Activated CD8-positive, alpha-beta T cell treated with anti-CD3 and anti-CD28 coated beads, Interleukin-2, amount 10 ng/mL, durations not matched to agents 7 days and 5 days (primary cell): Measurements from ENCODE around the gene IGFBP7. TPM values are rescaled to one million over a fixed set of nuclear protein-coding genes. Genes with fewer than 3 reads are reported as not detected.

ENCODE experiments used
- ATAC-seq: fragments of 150-1000 bp; cut with Tn5 transposase; one replicate; pipeline ENCODE4 v1.10.0; 2021; ENCODE audit warnings: moderate library complexity
- CTCF ChIA-PET: fragments of 350-600 bp; sonication (Branson Sonifier 250); formaldehyde crosslinking; loops from one replicate; lab custom pipeline; 2021; ENCODE audit warnings: antibody characterized with exemption; lab: Charles Lee
- POLR2A ChIA-PET: fragments of 350-600 bp; sonication (Branson Sonifier 250); formaldehyde crosslinking; loops from one replicate; lab custom pipeline; 2021; ENCODE audit warnings: antibody characterized with exemption; lab: Charles Lee
- DNase-seq: peaks from one replicate; pipeline ENCODE4 v3.0.0-alpha.2; 2020
- H3K27ac Mint-ChIP-seq: one replicate; pipeline ENCODE4 v1.8.0; 2021; ENCODE audit warnings: mild to moderate bottlenecking, mixed read lengths
- H3K27me3 Mint-ChIP-seq: one replicate; pipeline ENCODE4 v1.8.0; 2021; ENCODE audit warnings: low read depth, mixed read lengths
- H3K36me3 Mint-ChIP-seq: one replicate; pipeline ENCODE4 v1.8.0; 2021; ENCODE audit warnings: low read depth, mixed read lengths
- H3K4me1 Mint-ChIP-seq: one replicate; pipeline ENCODE4 v1.8.0; 2021; ENCODE audit warnings: low read depth, mixed read lengths
- H3K4me3 Mint-ChIP-seq: one replicate; pipeline ENCODE4 v1.8.0; 2021; ENCODE audit warnings: mild to moderate bottlenecking, mixed read lengths
- H3K9me3 Mint-ChIP-seq: one replicate; pipeline ENCODE4 v1.8.0; 2022; ENCODE audit warnings: mixed read lengths; ENCODE audit not compliant: insufficient read depth
- total RNA-seq, 2 experiments: library from RNA; stranded (reverse); gene quantifications; one replicate each; pipeline ENCODE4 v1.2.3, GENCODE V29; 2021

The IGFBP7 gene
- total RNA-seq, 2 experiments from 2014 or later: not detected

GRCh38 chr4:57148831-57149505 lies 38.8 kb upstream of the IGFBP7 start:
- POLR2A ChIA-PET: no interaction called here
- CTCF ChIA-PET: interaction anchor here (2.0 kb wide), 1 partner anchor 14 kb away, joined by 6 read pairs; no protein-coding TSS in a partner anchor
- no peaks in the 10 kb centered on the region for H3K4me1 Mint-ChIP-seq

GRCh38 chr4:57148177-57148576 lies 38.0 kb upstream of the IGFBP7 start:
- H3K36me3 Mint-ChIP-seq: no peaks in the 10 kb centered on the region
- no peak overlapping the region for H3K4me3 Mint-ChIP-seq
- POLR2A ChIA-PET: no interaction called here
- ATAC-seq (no peak), DNase-seq (no peak)
- H3K27ac Mint-ChIP-seq: no peak overlapping the region
- CTCF ChIA-PET: interaction anchor here (2.0 kb wide), 1 partner anchor 15 kb away, joined by 6 read pairs; no protein-coding TSS in a partner anchor
- H3K9me3 Mint-ChIP-seq: no peaks in the 10 kb centered on the region
- peaks cover 4% of the 10 kb centered on the region for H3K27me3 Mint-ChIP-seq
- H3K4me1 Mint-ChIP-seq: no peaks in the 10 kb centered on the region

More at GRCh38 chr4:57148831-57149505, 38.8 kb upstream of the IGFBP7 start:
- peaks cover 4% of the 10 kb centered on the region for H3K27me3 Mint-ChIP-seq
- no peak overlapping the region for H3K4me3 Mint-ChIP-seq
- no peak for DNase-seq
- no peak for ATAC-seq
- no peaks in the 10 kb centered on the region for H3K36me3 Mint-ChIP-seq
- no peak overlapping the region for H3K27ac Mint-ChIP-seq
- H3K9me3 Mint-ChIP-seq: no peaks in the 10 kb centered on the region

GRCh38 chr4:57147335-57148060 lies 37.3 kb upstream of the IGFBP7 start:
- Mint-ChIP-seq H3K4me1 (no peaks in the 10 kb centered on the region), H3K4me3 (no peak overlapping the region), H3K27me3 (peaks cover 5% of the 10 kb centered on the region), H3K36me3 (no peaks in the 10 kb centered on the region), H3K27ac (no peak overlapping the region), H3K9me3 (no peaks in the 10 kb centered on the region)
- ATAC-seq (no peak), DNase-seq (no peak)
- CTCF ChIA-PET: interaction anchor here (2.0 kb wide), 1 partner anchor 16 kb away, joined by 6 read pairs; no protein-coding TSS in a partner anchor
- POLR2A ChIA-PET: no interaction called here

GRCh38 chr4:57146444-57146843 lies 36.3 kb upstream of the IGFBP7 start:
- no peak for DNase-seq
- Mint-ChIP-seq H3K36me3 (no peaks in the 10 kb centered on the region), H3K9me3 (no peaks in the 10 kb centered on the region), H3K27ac (no peak overlapping the region), H3K27me3 (peaks cover 7% of the 10 kb centered on the region), H3K4me1 (no peaks in the 10 kb centered on the region), H3K4me3 (no peak overlapping the region)
- ATAC-seq: no peak
- CTCF ChIA-PET: interaction anchor here (0.7 kb wide), 1 partner anchor 280 kb away, joined by 3 read pairs; no protein-coding TSS in a partner anchor
- POLR2A ChIA-PET: no interaction called here

- H3K27ac Mint-ChIP-seq: no peak overlapping the region
- ATAC-seq: no peak
- H3K4me1 Mint-ChIP-seq: no peaks in the 10 kb centered on the region
- H3K36me3 Mint-ChIP-seq: no peaks in the 10 kb centered on the region
- DNase-seq: no peak
- H3K27me3 Mint-ChIP-seq: peaks cover 7% of the 10 kb centered on the region
- no peak overlapping the region for H3K4me3 Mint-ChIP-seq
- H3K9me3 Mint-ChIP-seq: no peaks in the 10 kb centered on the region
- CTCF ChIA-PET: no interaction called here
- POLR2A ChIA-PET: no interaction called here
These were observed 34.3 kb upstream of the IGFBP7 start for GRCh38 chr4:57144466-57144865.

- ChIA-PET CTCF (interaction anchor here (1.5 kb wide), 1 partner anchor 23 kb away, joined by 3 read pairs; no protein-coding TSS in a partner anchor), POLR2A (no interaction called here)
- H3K9me3 Mint-ChIP-seq: peaks cover 4% of the 10 kb centered on the region
- no peak overlapping the region for H3K27ac Mint-ChIP-seq
- peaks cover 7% of the 10 kb centered on the region for H3K27me3 Mint-ChIP-seq
- H3K36me3 Mint-ChIP-seq: no peaks in the 10 kb centered on the region
- DNase-seq: no peak
- H3K4me3 Mint-ChIP-seq: no peak overlapping the region
- H3K4me1 Mint-ChIP-seq: no peaks in the 10 kb centered on the region
- ATAC-seq: no peak
These were observed 29.6 kb upstream of the IGFBP7 start for GRCh38 chr4:57139783-57140182.

GRCh38 chr4:57137261-57137660 lies 27.1 kb upstream of the IGFBP7 start:
- ATAC-seq (no peak), DNase-seq (no peak)
- no peak overlapping the region for H3K4me3 Mint-ChIP-seq
- H3K27ac Mint-ChIP-seq: no peak overlapping the region
- H3K9me3 Mint-ChIP-seq: peaks cover 4% of the 10 kb centered on the region
- ChIA-PET CTCF (interaction anchor here (0.6 kb wide), 1 partner anchor 55 kb away, joined by 3 read pairs; no protein-coding TSS in a partner anchor), POLR2A (no interaction called here)
- no peaks in the 10 kb centered on the region for H3K27me3 Mint-ChIP-seq
- no peaks in the 10 kb centered on the region for H3K4me1 Mint-ChIP-seq
- no peaks in the 10 kb centered on the region for H3K36me3 Mint-ChIP-seq

GRCh38 chr4:57136281-57136680 lies 26.1 kb upstream of the IGFBP7 start:
- H3K9me3 Mint-ChIP-seq: peaks cover 4% of the 10 kb centered on the region
- ATAC-seq (no peak), DNase-seq (no peak)
- no peaks in the 10 kb centered on the region for H3K4me1 Mint-ChIP-seq
- POLR2A ChIA-PET: no interaction called here
- CTCF ChIA-PET: no interaction called here
- no peak overlapping the region for H3K27ac Mint-ChIP-seq
- H3K36me3 Mint-ChIP-seq: no peaks in the 10 kb centered on the region
- H3K4me3 Mint-ChIP-seq: no peak overlapping the region
- peaks cover 6% of the 10 kb centered on the region for H3K27me3 Mint-ChIP-seq

- Mint-ChIP-seq H3K9me3 (no peaks in the 10 kb centered on the region), H3K4me3 (no peak overlapping the region), H3K27me3 (peaks cover 7% of the 10 kb centered on the region), H3K27ac (no peak overlapping the region), H3K36me3 (no peaks in the 10 kb centered on the region), H3K4me1 (no peaks in the 10 kb centered on the region)
- POLR2A ChIA-PET: no interaction called here
- ATAC-seq: no peak
- DNase-seq: no peak
- CTCF ChIA-PET: interaction anchor here (2.8 kb wide), 1 partner anchor 31 kb away, joined by 12 read pairs; no protein-coding TSS in a partner anchor
These were observed 22.6 kb upstream of the IGFBP7 start for GRCh38 chr4:57132743-57133137.

- H3K4me3 Mint-ChIP-seq: no peak overlapping the region
- ChIA-PET CTCF (interaction anchor here (2.8 kb wide), 1 partner anchor 32 kb away, joined by 12 read pairs; no protein-coding TSS in a partner anchor), POLR2A (interaction anchor here (0.5 kb wide), 1 partner anchor 64 kb away, joined by 5 read pairs; no protein-coding TSS in a partner anchor)
- ATAC-seq (no peak), DNase-seq (no peak)
- peaks cover 7% of the 10 kb centered on the region for H3K27me3 Mint-ChIP-seq
- no peaks in the 10 kb centered on the region for H3K4me1 Mint-ChIP-seq
- no peaks in the 10 kb centered on the region for H3K9me3 Mint-ChIP-seq
- no peak overlapping the region for H3K27ac Mint-ChIP-seq
- no peaks in the 10 kb centered on the region for H3K36me3 Mint-ChIP-seq
These were observed 21.9 kb upstream of the IGFBP7 start for GRCh38 chr4:57131849-57132742.

GRCh38 chr4:57129477-57129876 lies 19.3 kb upstream of the IGFBP7 start:
- ChIA-PET CTCF (no interaction called here), POLR2A (no interaction called here)
- H3K27ac Mint-ChIP-seq: no peak overlapping the region
- H3K9me3 Mint-ChIP-seq: no peaks in the 10 kb centered on the region
- ATAC-seq: no peak
- H3K4me1 Mint-ChIP-seq: no peaks in the 10 kb centered on the region
- no peaks in the 10 kb centered on the region for H3K36me3 Mint-ChIP-seq
- no peak for DNase-seq
- H3K27me3 Mint-ChIP-seq: peaks cover 7% of the 10 kb centered on the region
- H3K4me3 Mint-ChIP-seq: no peak overlapping the region
